ENCODE results near the gene ZNF823. TPM values are rescaled to one million over a fixed set of nuclear protein-coding genes. Genes with fewer than 3 reads are reported as not detected.
"Not testable (repeated sequence)": the region's sequence is repeated elsewhere in the genome, so short reads cannot be mapped to it uniquely, and the experiment has no call there.

ZNF823 gene
- 1 to 10 TPM in 10 of 12 donors, not detected in 2; 3.7 to 8.0 (median 5.4) TPM for polyA plus RNA-seq (ENCODE audit: insufficient read length in 12 of 12)
- long read RNA-seq, donor 1, partial matches to known transcripts = 0 of 3 reads
- long read RNA-seq, donor 1, other reads (novel, unspliced or antisense) = 0 of 3 reads
- long read RNA-seq, donor 2, partial matches to known transcripts = 0 of 2 reads
- long read RNA-seq, donor 2, other reads (novel, unspliced or antisense) = 0 of 2 reads
- long read RNA-seq, donor 3 = 0 reads
- long read RNA-seq, donor 4, partial matches to known transcripts = 0 of 1 reads
- long read RNA-seq, donor 4, other reads (novel, unspliced or antisense) = 0 of 1 reads
- long read RNA-seq, donor 5, partial matches to known transcripts = 0 of 3 reads
- long read RNA-seq, donor 5, other reads (novel, unspliced or antisense) = 0 of 3 reads
- long read RNA-seq, donor 6 = 0 reads
- long read RNA-seq, donor 7, partial matches to known transcripts = 6 of 8 reads
- long read RNA-seq, donor 7, other reads (novel, unspliced or antisense) = 0 of 8 reads
- long read RNA-seq, donor 8, partial matches to known transcripts = 5 of 6 reads
- long read RNA-seq, donor 8, other reads (novel, unspliced or antisense) = 0 of 6 reads
- long read RNA-seq, donor 9, partial matches to known transcripts = 5 of 7 reads
- long read RNA-seq, donor 9, other reads (novel, unspliced or antisense) = 0 of 7 reads
- long read RNA-seq, donor 10, partial matches to known transcripts = 0 of 1 reads
- long read RNA-seq, donor 10, other reads (novel, unspliced or antisense) = 0 of 1 reads
- long read RNA-seq, donor 11, partial matches to known transcripts = 0 of 1 reads
- long read RNA-seq, donor 11, other reads (novel, unspliced or antisense) = 0 of 1 reads

GRCh38 chr19:11738746-11739620 lies at the start of gene ZNF823:
ZNF823 (minus strand) TSS chr19:11738946; CDS start chr19:11738819, 127 bp downstream.
- DNase-seq = peak; percentile 99

GRCh38 chr19:11787536-11787935 lies 48.8 kb upstream of the ZNF823 start:
- DNase-seq = no peak

- DNase-seq = no peak
Measured at GRCh38 chr19:11784356-11784755, 45.6 kb upstream of the ZNF823 start.

GRCh38 chr19:11783767-11784166 lies 45.0 kb upstream of the ZNF823 start:
- DNase-seq = no peak

- no peak for DNase-seq
Measured at GRCh38 chr19:11781295-11782057, 42.7 kb upstream of the ZNF823 start.

- no peak for DNase-seq
Measured at GRCh38 chr19:11780431-11781020, 41.8 kb upstream of the ZNF823 start.

- DNase-seq = not testable (repeated sequence)
Measured at GRCh38 chr19:11776669-11777068, 37.9 kb upstream of the ZNF823 start.

GRCh38 chr19:11771520-11771919 lies 32.8 kb upstream of the ZNF823 start:
- DNase-seq = not testable (repeated sequence)

- DNase-seq = no peak
Measured at GRCh38 chr19:11769995-11770394, 31.2 kb upstream of the ZNF823 start.

- DNase-seq = peak; percentile 36
Measured at GRCh38 chr19:11767633-11768133, 28.9 kb upstream of the ZNF823 start.

GRCh38 chr19:11766597-11767591 lies 28.1 kb upstream of the ZNF823 start, which contains the start of gene ZNF441:
ZNF441 (plus strand) TSS chr19:11767000; CDS start chr19:11767194, 194 bp downstream.
- DNase-seq = peak; percentile 96

GRCh38 chr19:11763611-11764010 lies 24.9 kb upstream of the ZNF823 start:
- no peak for DNase-seq

- DNase-seq = no peak
Measured at GRCh38 chr19:11763117-11763516, 24.4 kb upstream of the ZNF823 start.

- DNase-seq = no peak
Measured at GRCh38 chr19:11759805-11760204, 21.1 kb upstream of the ZNF823 start.

GRCh38 chr19:11756965-11757364 lies 18.2 kb upstream of the ZNF823 start:
- DNase-seq = no peak

- no peak for DNase-seq
Measured at GRCh38 chr19:11754663-11755062, 15.9 kb upstream of the ZNF823 start.

- no peak for DNase-seq
Measured at GRCh38 chr19:11752244-11752736, 13.5 kb upstream of the ZNF823 start.

- DNase-seq = no peak
Measured at GRCh38 chr19:11749751-11750150, 11.0 kb upstream of the ZNF823 start.

- no peak for DNase-seq
Measured at GRCh38 chr19:11747277-11747676, 8.5 kb upstream of the ZNF823 start.

Measured in muscle of arm (tissue), 14 donors.